CMK (cell line): ENCODE results near the gene NAPG.
"Not testable (repeated sequence)": the region's sequence is repeated elsewhere in the genome, so short reads cannot be mapped to it uniquely, and the experiment has no call there.

Experiments
- DNase-seq: peaks from one replicate; pipeline ENCODE4 v3.0.0-alpha.2; 2010; ENCODE audit warnings: low read depth

NAPG gene

DNA sequence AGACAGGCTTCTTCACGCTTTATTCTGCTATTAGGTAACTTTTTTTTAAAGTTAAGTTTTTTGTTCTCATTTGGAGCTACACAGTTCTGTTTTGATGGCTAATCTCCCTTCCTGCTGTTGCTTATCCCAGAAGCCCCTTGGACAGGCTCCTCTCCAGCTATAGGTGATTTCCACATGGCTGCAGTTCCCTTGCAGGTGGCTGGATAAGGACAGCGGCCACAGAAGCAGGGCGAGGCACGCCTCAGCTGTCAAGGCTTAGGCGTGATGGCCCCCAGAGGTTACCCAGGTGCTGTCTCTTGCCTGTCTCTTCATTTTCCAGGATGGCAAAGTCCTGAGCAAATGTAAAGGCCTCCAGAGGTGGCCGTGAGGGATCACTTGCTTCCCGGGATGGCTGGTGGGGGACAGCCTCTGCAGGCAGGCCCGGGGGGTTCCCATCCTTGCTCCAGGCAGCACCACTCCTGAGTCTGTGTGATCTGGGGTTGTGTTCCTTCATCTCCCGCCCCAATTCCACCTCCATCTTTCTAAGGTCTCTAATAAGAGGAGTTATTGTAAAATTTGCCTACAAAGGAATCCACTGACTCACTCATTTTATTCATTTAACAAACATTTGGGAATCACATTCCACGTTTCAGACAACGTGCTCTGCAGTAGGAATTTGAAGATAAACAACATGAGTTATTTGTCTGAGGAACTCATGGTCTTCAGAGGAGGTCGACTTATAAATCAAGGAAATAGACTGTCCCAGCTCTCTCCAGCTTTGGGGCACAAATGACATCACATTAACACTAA is 53.4 kb downstream of the NAPG start:
- DNase-seq, result no peak

DNA sequence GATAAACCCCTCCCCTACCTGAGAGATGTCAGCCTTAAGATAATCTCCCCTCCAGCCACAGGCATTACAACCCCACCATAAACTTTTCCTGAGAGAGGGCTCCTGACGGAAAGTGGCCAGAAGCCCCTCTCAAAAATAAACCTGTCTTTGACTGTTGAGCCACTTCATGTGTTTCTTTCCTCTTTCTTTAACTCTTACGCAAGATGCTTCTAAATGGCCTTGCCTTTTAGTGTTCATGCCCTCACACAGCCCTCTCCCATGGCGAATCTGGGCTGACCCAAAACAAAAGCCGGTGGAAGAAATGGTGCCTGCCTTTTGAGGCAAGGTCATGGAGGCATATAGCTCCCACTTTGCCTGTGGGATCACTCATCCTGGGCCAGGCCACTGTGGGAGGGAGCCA is 54.4 kb downstream of the NAPG start:
- no peak for DNase-seq

DNA sequence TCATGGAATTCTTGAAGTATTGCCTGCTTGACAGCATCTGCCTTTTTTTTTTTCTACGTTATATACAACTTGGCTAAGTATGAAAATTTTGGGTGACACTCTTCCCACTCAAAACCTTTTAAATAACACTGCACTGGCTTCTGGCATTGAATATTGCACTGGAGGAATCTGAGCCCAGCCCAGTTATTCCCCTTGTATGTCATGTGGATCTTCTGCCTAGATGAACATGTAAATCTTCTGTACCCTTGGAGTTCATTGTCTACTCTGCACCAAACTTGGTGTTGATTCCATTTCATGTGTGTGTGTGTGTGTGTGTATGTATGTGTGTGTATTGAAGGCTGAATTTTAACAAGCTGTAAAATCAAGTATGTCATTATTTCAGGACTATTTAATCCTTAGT is 59.4 kb downstream of the NAPG start:
- no peak for DNase-seq

DNA sequence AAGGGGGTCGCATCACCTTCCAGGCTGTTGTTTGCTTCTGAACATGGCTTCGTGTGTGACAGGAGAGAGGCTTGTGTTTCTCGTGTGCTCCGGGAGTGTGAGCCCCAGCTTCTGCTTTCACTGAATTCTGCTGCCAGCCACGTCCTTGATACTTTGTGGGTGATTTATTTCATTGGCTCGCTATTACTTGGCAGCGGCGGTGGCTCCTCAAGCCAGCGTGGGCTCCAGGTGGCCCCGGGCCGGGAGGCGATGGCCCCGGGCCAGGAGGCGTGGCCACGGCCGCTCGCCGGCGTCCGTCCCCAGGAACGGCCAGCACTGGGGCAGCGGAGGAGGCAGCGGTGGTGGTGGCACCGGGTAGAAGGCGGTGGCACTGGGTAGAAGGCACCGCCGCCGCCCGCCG is 63.1 kb downstream of the NAPG start:
- no peak for DNase-seq

DNA sequence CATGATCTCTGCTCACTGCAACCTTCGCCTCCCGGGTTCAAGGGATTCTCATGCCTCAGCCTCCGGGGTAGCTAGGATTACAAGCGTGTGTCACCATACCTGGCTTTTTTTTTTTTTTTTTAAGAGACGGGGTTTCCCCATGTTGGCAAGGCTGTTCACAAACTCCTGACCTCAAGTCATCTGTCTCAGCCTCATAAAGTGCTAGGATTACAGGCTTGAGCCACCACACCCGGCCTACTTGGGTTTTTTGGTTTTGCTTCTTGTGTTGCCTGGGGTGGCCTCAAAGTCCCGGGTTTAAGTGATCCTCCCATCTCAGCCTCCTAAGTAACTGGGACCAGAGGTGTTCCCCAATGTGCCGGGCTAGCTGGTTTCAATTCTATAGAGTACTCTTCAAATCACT is 64.6 kb downstream of the NAPG start:
- no peak for DNase-seq

DNA sequence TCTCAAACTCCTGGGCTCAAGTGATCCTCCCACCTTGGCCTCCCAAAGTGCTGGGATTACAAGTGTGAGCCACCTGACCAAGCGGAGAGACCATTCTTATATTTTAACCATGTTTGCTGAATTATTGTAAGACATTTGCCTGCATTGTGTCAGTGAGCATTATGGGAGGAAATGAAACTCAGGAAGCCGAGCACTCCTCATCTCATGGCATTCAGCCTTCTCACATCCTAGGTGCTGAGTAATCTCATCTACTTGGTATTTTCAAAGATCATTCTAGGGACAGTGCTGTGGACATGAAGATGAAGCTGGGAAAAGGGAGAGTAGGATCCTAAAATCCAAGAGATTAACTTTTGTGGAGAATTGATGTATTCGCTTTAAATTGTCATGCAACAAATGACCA is 66.1 kb downstream of the NAPG start:
- no peak for DNase-seq

DNA sequence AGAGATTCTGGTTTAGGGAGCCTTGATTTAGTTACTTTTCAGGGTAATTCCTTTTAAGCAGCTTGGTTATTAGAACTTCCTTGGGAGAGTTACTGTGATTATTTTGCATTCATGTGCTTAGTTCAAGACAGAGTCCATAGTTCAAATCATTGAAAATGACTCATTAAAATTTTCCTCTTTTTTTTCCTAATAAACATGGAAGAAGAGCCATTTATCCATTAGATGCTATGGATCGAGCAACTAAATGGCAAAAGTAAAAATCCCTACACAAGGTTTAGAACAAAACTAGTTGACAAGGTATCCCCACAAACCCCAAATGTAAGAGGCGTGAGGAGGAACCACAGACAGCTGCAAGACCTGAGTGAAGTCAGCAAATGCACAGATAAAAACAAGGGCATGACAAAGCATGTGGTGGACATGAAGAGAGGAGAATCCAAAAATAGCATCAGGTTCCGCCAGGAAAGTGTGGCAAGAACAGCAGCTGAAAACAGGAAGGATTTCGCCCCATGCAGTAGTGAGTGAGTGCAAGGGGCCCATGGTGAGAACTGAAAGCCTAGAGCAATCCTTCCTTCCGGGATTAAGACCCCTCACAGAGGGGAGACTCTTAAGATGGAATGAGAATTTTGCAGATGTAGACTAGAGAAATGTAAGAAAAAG is 67.7 kb downstream of the NAPG start:
- not testable (repeated sequence) for DNase-seq

DNA sequence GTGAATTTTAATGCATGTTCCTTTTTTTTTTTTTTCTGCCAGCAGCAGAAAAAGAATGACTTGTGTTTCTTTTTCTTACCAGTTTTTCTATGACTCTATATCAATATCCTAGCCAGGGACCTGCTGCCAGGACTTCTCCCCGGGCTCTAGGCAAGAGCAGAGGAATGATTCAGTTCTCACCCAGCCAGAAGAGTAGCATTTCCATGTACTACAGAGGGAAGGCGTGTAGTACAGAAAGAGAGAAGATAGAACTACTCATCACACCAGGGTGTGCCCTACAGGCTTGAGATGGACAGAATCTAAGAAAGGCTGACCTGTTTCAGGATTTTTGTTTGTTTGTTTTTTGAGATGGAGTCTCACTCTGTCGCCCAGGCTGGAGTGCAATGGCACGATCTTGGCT is 70.1 kb downstream of the NAPG start:
- DNase-seq, result not testable (repeated sequence)

DNA sequence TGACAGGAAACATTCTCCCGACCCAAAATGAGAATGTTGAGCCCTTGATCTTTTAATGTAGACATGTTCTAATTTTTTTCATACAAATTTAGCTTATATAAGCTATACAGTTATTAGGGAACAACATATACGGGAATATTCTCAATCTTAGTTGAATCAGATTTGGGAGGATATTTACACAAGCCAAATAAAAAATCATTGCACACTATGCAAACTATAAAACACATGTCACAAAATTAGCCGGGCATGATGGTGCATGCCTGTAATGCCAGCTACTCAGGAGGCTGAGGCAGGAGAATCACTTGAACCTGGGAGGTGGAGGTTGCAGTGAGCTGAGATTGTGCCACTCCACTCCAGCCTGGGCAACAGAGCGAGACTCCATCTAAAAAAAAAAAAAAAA is 71.9 kb downstream of the NAPG start:
- DNase-seq, result not testable (repeated sequence)

DNA sequence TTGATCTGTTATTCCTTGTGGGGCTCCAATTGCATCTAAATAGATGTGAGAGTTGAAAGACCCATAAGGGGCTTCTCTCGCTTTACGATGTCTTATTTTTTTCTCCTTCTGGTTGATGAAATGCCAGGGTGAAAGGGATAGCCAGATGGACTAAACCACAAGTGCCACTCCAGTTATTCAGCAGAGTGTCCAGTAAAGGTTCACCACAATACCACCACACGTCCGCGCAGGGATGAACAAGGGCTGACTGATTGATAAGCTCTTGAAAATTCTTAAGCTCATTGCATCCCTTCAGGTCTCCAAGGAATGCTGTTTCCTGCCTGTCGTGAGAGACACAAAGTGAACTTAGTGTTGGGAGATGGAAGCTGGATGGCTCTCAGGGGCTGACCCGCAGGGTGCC is 74.9 kb downstream of the NAPG start:
- DNase-seq, result not testable (repeated sequence)
